H1 (cell line): ENCODE data around the gene MOCS3. TPM values are rescaled to one million over a fixed set of nuclear protein-coding genes. Genes with fewer than 3 reads are reported as not detected.
A peak's percentile ranks its signal among the peaks of the same experiment; 100 is the strongest.

Experiments used
- ASH2L ChIP-seq: fragments of 200-600, 300-600 bp; sonication (generic); IDR thresholded peaks from one replicate; pipeline ENCODE4 v1.7.1; 2017; ENCODE audit warnings: low read length
- CHD2 ChIP-seq: IDR thresholded peaks from 2 replicates; pipeline ENCODE4 v1.6.1; 2012; ENCODE audit warnings: low read length, improper control_type of control experiment
- CTBP2 ChIP-seq: IDR thresholded peaks from 2 replicates; pipeline ENCODE4 v1.7.0; 2011; ENCODE audit warnings: borderline replicate concordance, mild to moderate bottlenecking, moderate library complexity, mixed read lengths, low read length; ENCODE audit not compliant: insufficient read depth, insufficient read length
- EP300 ChIP-seq, 2 experiments: IDR thresholded peaks; 1 replicate in 1 of 2; 2 replicates in 1 of 2; pipeline ENCODE4 v1.6.1; 2011 to 2012; ENCODE audit warnings: low read depth in 2 of 2, low read length in 2 of 2, mild to moderate bottlenecking in 2 of 2, borderline replicate concordance in 1 of 2, inconsistent platforms in 1 of 2, moderate library complexity in 1 of 2
- FOSL1 ChIP-seq: IDR thresholded peaks from 2 replicates; pipeline ENCODE4 v1.6.1; 2011; ENCODE audit warnings: mild to moderate bottlenecking, low read depth, low read length, moderate library complexity; ENCODE audit not compliant: insufficient read depth
- GTF2F1 ChIP-seq: IDR thresholded peaks from 2 replicates; pipeline ENCODE4 v1.6.1; 2012; ENCODE audit warnings: low read depth, low read length, improper control_type of control experiment, borderline replicate concordance
- JUND ChIP-seq: IDR thresholded peaks from 2 replicates; pipeline ENCODE4 v1.6.1; 2011; ENCODE audit warnings: mild to moderate bottlenecking, improper control_type of control experiment, low read length
- MAX ChIP-seq: IDR thresholded peaks from 2 replicates; pipeline ENCODE4 v1.6.1; 2012; ENCODE audit warnings: inconsistent platforms
- POLR2AphosphoS5 ChIP-seq: IDR thresholded peaks from 2 replicates; pipeline ENCODE4 v1.6.1; 2011; ENCODE audit warnings: low read depth, low read length
- POU5F1 ChIP-seq: IDR thresholded peaks from 2 replicates; pipeline ENCODE4 v1.6.1; 2011; ENCODE audit warnings: low read depth, mild to moderate bottlenecking, low read length, moderate library complexity
- RAD21 ChIP-seq, 2 experiments: IDR thresholded peaks in 1 of 2; conservative IDR thresholded peaks in 1 of 2; 2 replicates each; pipeline ENCODE4 v1.6.1; 2011; ENCODE audit warnings: low read depth in 2 of 2, low read length in 2 of 2, improper control_type of control experiment in 1 of 2, inconsistent platforms in 1 of 2, mild to moderate bottlenecking in 1 of 2, moderate library complexity in 1 of 2
- RBBP5 ChIP-seq: IDR thresholded peaks from 2 replicates; pipeline ENCODE4 v1.7.1; 2012; ENCODE audit warnings: low read depth, mild to moderate bottlenecking, inconsistent platforms, low read length, moderate library complexity, borderline replicate concordance
- RFX5 ChIP-seq: IDR thresholded peaks from 2 replicates; pipeline ENCODE4 v1.6.1; 2011; ENCODE audit warnings: low read depth, low read length, improper control_type of control experiment, borderline replicate concordance
- SRF ChIP-seq: IDR thresholded peaks from 2 replicates; pipeline ENCODE4 v1.6.1; 2011; ENCODE audit warnings: mild to moderate bottlenecking, low read depth, low read length, moderate library complexity
- SUZ12 ChIP-seq: fragments of 200-600 bp; sonication (generic); IDR thresholded peaks from 2 replicates; pipeline ENCODE4 v1.6.1; 2012; ENCODE audit warnings: mild to moderate bottlenecking, inconsistent platforms, low read length, moderate library complexity, mixed read lengths
- TAF7 ChIP-seq: optimal IDR thresholded peaks from 2 replicates; pipeline ENCODE3; 2011; ENCODE audit warnings: low read depth, mild to moderate bottlenecking, inconsistent platforms, low read length, moderate library complexity, borderline replicate concordance
- TBP ChIP-seq: IDR thresholded peaks from 2 replicates; pipeline ENCODE4 v1.6.1; 2011; ENCODE audit warnings: low read depth, low read length, improper control_type of control experiment
- TEAD4 ChIP-seq: IDR thresholded peaks from 2 replicates; pipeline ENCODE4 v1.6.1; 2012; ENCODE audit warnings: low read depth, low read length, inconsistent platforms, mixed read lengths
- YY1 ChIP-seq: IDR thresholded peaks from 2 replicates; pipeline ENCODE4 v1.6.1; 2011; ENCODE audit warnings: low read depth, mild to moderate bottlenecking, low read length
- ZNF274 ChIP-seq: IDR thresholded peaks from 2 replicates; pipeline ENCODE4 v1.7.0; 2012; ENCODE audit warnings: low read length, borderline replicate concordance; ENCODE audit errors: extremely low read depth
- polyA plus RNA-seq, 7 experiments: library from polyadenylated mRNA; depleted of rRNA in 3 of 7; stranded (reverse) in 5 of 7; unstranded in 2 of 7; fragments of >200 nt in 5 of 7; fragments of 200-250 nt in 2 of 7; gene quantifications; 1 replicate in 5 of 7; 2 replicates in 1 of 7; 4 replicates in 1 of 7; pipeline versions ENCODE4 v1.2.1 to v1.2.3, GENCODE V29; 2011 to 2013; ENCODE audit warnings: missing spikeins in 2 of 7, mixed read lengths in 2 of 7
- total RNA-seq: library from RNA; stranded (reverse); fragmentation: NEBNext Ultra II Directional; extraction: Animal tissue kit (Norgen Biotek cat#: 25700); gene quantifications from 2 replicates; pipeline ENCODE4 v1.2.1, GENCODE V29; 2021
- TF ChIP-seq, protein P1 (sequence below): IDR thresholded peaks from 2 replicates; pipeline ENCODE4 v1.6.1; 2011; ENCODE audit warnings: low read length, improper control_type of control experiment
- TF ChIP-seq, protein P2 (sequence below): IDR thresholded peaks from 2 replicates; pipeline ENCODE4 v1.6.1; 2011; ENCODE audit warnings: low read depth, mild to moderate bottlenecking, low read length; ENCODE audit not compliant: insufficient read depth

The MOCS3 gene
- total and polyA plus RNA-seq, 2 of the 8 experiments (the other 6 are each of a cell fraction or from before 2014, with no cell fraction given), result 6.2 to 6.3 TPM

- TF ChIP-seq, protein P1, sequence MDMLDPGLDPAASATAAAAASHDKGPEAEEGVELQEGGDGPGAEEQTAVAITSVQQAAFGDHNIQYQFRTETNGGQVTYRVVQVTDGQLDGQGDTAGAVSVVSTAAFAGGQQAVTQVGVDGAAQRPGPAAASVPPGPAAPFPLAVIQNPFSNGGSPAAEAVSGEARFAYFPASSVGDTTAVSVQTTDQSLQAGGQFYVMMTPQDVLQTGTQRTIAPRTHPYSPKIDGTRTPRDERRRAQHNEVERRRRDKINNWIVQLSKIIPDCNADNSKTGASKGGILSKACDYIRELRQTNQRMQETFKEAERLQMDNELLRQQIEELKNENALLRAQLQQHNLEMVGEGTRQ, result peak; percentile 86
- peak; percentile 98 for TF ChIP-seq CHD2
- TF ChIP-seq, protein P2, sequence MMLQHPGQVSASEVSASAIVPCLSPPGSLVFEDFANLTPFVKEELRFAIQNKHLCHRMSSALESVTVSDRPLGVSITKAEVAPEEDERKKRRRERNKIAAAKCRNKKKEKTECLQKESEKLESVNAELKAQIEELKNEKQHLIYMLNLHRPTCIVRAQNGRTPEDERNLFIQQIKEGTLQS, result 0 out of 2 replicates have a peak, but pooled peaks have one; percentile 4
- no peak for TF ChIP-seq RFX5
- TF ChIP-seq ZNF274, result no peak
- peak; percentile 28; the same call in 1 of the 2 replicates for TF ChIP-seq TEAD4
- peak; percentile 89 for TF ChIP-seq TBP
- peak; percentile 94 for TF ChIP-seq TAF7
- TF ChIP-seq RAD21 (IDR thresholded peaks at IDR 0.05 in 1 of 2, conservative IDR thresholded peaks at IDR 0.05 in 1 of 2; ENCODE audit: low read depth in 2 of 2, low read length in 2 of 2), result peak in 1 of 2 experiments; percentile 29; a peak in 1 of 4 replicates
- peak; percentile 65; the same call in 1 of the 2 replicates for TF ChIP-seq GTF2F1
- peak; percentile 62 for TF ChIP-seq JUND
- no peak; the same call in 1 of the 2 replicates for TF ChIP-seq POU5F1
- TF ChIP-seq ASH2L, result peak; percentile 82
- TF ChIP-seq FOSL1, result no peak
- no peak for TF ChIP-seq CTBP2
- 0 out of 2 replicates have a peak, but pooled peaks have one; percentile 32 for TF ChIP-seq SRF
- peak; percentile 74 to 93 for TF ChIP-seq EP300 (IDR thresholded peaks at IDR 0.05; ENCODE audit: borderline replicate concordance in 1 of 2, low read depth in 2 of 2, low read length in 2 of 2)
- peak; percentile 99 for TF ChIP-seq MAX
- peak; percentile 87 for TF ChIP-seq POLR2AphosphoS5
- TF ChIP-seq YY1, result peak; percentile 94
- TF ChIP-seq SUZ12, result no peak
- peak; percentile 53; the same call in 1 of the 2 replicates for TF ChIP-seq RBBP5
Observed at GRCh38 chr20:50931306-50932015, 27.2 kb upstream of the MOCS3 start, which contains the start of gene ADNP (continued).
